ENCODE data around the gene SGPL1.

Gene SGPL1

DNA sequence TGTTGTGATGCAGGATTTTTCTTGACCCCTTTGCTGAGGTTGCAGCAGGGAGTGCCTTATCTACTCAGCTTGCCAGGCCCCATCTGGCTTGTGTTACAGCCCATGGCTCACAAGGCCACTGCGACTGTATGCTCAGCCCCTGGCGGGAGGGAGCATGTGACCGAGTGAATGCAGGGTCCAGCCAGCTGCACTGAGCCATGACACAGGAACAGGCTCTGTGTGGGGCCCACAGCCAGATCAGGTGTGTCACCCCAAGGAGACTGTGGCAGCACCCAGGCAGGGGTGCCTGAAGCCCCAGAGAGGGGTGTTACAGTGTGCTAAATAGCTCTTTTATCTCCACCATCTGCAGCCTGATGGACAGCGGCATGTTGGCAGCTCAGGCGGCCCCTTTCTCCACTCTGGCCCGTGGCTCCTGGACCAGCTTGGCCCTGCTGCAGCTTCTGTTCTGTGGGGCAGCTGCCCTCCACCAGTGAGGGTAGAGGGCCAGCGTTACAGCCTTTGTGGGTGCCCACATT is 75.2 kb downstream of the SGPL1 start:
- no peak overlapping the region for H3K9ac ChIP-seq (ENCODE audit: low read depth, low read length)
- peaks cover 25% of the 10 kb centered on the region for H3K4me1 ChIP-seq (ENCODE audit: control insufficient read depth, insufficient read depth, low read length)
- no peaks in the 10 kb centered on the region for H3K36me3 ChIP-seq (ENCODE audit: insufficient read depth, low read length)
- H3K4me3 ChIP-seq (ENCODE audit: low read length): no peak overlapping the region
- H3K4me2 ChIP-seq (ENCODE audit: low read length): no peak overlapping the region
- no peaks in the 10 kb centered on the region for H3K9me3 ChIP-seq (replicated peaks; ENCODE audit: low read length)
- peaks cover 4% of the 10 kb centered on the region for H3K27me3 ChIP-seq (ENCODE audit: control insufficient read depth, insufficient read depth, low read length)

DNA sequence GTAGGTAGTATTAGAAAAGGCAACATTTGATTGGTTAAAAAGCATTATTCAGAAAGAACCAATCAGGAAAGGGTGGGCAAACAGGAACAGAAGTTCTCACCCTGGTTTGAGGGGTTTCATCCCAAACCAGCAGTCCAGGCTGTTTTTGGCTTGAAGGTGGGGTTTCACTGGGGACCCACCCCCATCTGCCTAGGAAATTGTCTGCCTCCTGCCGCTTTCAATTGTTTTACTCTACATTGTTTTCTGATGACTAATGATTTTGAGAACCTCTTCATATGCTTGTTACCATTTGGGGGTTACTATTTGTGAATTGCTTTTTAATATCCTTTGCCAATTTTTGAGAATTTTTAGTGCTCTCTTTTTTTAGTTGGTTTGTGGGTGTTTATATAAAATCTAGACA is 75.9 kb downstream of the SGPL1 start:
- Histone ChIP-seq H3K9me3 (replicated peaks; ENCODE audit: low read length) (no peaks in the 10 kb centered on the region), H3K4me2 (ENCODE audit: low read length) (no peak overlapping the region), H3K4me1 (ENCODE audit: control insufficient read depth, insufficient read depth, low read length) (peaks cover 25% of the 10 kb centered on the region), H3K27me3 (ENCODE audit: control insufficient read depth, insufficient read depth, low read length) (peaks cover 5% of the 10 kb centered on the region), H3K9ac (ENCODE audit: low read depth, low read length) (no peak overlapping the region), H3K4me3 (ENCODE audit: low read length) (no peak overlapping the region), H3K36me3 (ENCODE audit: insufficient read depth, low read length) (no peaks in the 10 kb centered on the region)

DNA sequence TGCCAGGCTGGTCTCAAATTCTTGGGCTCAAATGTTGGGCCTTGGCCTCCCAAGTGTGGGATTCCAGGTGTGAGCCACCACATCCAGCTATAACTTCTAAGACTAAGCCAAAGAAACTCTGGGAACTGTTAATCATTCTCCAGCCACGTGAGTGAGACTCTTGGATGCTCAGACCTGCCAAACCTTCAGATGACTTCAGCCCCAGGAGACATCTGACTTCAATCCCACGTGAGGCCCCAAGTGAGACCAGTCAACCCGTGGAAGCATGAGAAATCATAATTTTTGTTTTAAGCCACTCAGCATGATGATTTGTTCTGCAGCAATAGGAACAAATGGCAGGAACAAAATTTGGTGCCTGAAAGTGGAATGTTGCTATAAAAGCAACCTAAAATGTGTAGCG is 76.9 kb downstream of the SGPL1 start:
- Histone ChIP-seq H3K4me3 (ENCODE audit: low read length) (no peak overlapping the region), H3K36me3 (ENCODE audit: insufficient read depth, low read length) (no peaks in the 10 kb centered on the region), H3K9me3 (replicated peaks; ENCODE audit: low read length) (no peaks in the 10 kb centered on the region), H3K4me1 (ENCODE audit: control insufficient read depth, insufficient read depth, low read length) (peaks cover 22% of the 10 kb centered on the region), H3K9ac (ENCODE audit: low read depth, low read length) (no peak overlapping the region), H3K4me2 (ENCODE audit: low read length) (no peak overlapping the region), H3K27me3 (ENCODE audit: control insufficient read depth, insufficient read depth, low read length) (peaks cover 5% of the 10 kb centered on the region)

DNA sequence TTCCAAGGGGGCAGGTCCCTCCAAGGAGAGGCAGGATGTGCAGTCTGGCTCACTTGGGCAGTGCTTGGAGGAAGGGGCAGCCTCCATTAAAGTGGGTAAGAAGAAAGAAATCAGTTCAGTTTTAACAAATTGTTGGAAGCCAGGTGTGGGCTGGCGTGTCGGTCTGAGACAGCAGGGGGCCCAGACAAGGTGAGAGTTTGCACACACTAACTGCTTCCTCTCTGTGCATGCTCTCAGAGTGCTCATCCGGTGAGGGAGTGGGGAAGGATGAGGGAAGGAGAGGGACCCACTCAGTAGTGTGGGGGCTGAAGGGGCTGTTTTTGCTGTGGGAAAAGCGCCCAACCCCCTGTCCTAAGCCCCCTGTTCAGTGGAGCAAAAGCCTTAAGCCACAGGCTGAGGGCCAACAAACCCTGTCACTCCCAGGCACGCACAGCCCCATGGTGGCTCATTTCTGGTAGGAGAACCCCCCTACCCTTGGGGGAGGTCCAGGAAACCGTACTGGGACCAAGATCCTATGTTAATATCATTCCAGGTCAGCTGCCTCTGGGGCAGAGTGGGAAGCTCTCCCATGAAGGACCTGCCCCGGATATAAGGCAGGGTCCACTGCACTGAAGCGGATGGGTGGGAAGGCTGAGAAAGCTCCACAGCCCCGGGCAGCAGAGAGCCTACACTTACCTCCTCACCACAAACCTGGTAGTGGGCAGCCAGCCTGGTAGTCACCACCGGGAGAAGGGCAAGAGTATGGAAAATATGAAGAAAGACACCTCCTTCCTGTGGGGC is 77.7 kb downstream of the SGPL1 start:
- no peak overlapping the region for H3K9ac ChIP-seq (ENCODE audit: low read depth, low read length)
- H3K4me1 ChIP-seq (ENCODE audit: control insufficient read depth, insufficient read depth, low read length): peaks cover 22% of the 10 kb centered on the region
- H3K4me3 ChIP-seq (ENCODE audit: low read length): no peak overlapping the region
- no peaks in the 10 kb centered on the region for H3K36me3 ChIP-seq (ENCODE audit: insufficient read depth, low read length)
- no peak overlapping the region for H3K4me2 ChIP-seq (ENCODE audit: low read length)
- peaks cover 5% of the 10 kb centered on the region for H3K27me3 ChIP-seq (ENCODE audit: control insufficient read depth, insufficient read depth, low read length)
- no peaks in the 10 kb centered on the region for H3K9me3 ChIP-seq (replicated peaks; ENCODE audit: low read length)

DNA sequence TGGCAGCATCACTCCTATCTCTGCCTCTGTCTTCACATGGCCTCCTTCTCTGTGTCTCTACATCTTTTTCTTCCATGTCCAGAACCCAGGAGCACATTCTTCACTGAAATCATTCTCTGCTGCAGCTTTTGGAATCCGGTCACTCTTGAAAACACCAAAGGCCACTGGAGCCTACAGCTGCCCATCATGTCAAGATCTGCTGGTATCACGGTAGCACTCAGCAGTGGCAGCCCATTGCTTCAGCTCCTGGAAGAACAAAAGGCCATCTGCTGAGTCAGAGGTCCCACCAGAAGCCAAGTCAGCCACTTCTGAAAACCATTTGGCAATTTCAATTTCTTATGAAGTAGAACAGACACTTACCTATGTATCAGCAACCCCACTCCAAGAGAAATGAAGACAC is 78.7 kb downstream of the SGPL1 start:
- H3K9me3 ChIP-seq (replicated peaks; ENCODE audit: low read length): no peaks in the 10 kb centered on the region
- H3K4me3 ChIP-seq (ENCODE audit: low read length): no peak overlapping the region
- H3K4me1 ChIP-seq (ENCODE audit: control insufficient read depth, insufficient read depth, low read length): peaks cover 14% of the 10 kb centered on the region
- no peak overlapping the region for H3K9ac ChIP-seq (ENCODE audit: low read depth, low read length)
- H3K36me3 ChIP-seq (ENCODE audit: insufficient read depth, low read length): no peaks in the 10 kb centered on the region
- peaks cover 9% of the 10 kb centered on the region for H3K27me3 ChIP-seq (ENCODE audit: control insufficient read depth, insufficient read depth, low read length)
- H3K4me2 ChIP-seq (ENCODE audit: low read length): no peak overlapping the region

DNA sequence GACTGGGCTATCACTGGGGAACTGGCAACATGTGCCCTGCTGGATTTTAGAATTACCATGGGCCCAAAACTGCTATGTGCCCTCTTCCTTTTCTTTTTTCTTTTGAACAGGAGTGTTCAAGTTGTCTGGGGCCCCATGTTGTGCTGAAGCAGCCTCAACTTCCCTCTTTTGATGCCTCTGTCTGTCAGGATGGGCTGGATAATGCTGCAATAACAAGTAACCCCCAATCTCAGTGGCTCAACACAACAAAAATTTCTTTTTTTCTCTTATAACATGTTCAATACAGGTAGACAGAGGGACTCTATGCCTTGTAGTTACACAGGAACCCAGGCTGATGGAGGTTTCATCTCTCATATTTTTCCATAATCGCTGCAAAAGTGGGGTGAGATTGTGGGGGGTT is 80.8 kb downstream of the SGPL1 start:
- no peak overlapping the region for H3K4me3 ChIP-seq (ENCODE audit: low read length)
- H3K9ac ChIP-seq (ENCODE audit: low read depth, low read length): no peak overlapping the region
- H3K9me3 ChIP-seq (replicated peaks; ENCODE audit: low read length): no peaks in the 10 kb centered on the region
- no peaks in the 10 kb centered on the region for H3K36me3 ChIP-seq (ENCODE audit: insufficient read depth, low read length)
- peaks cover 6% of the 10 kb centered on the region for H3K4me1 ChIP-seq (ENCODE audit: control insufficient read depth, insufficient read depth, low read length)
- H3K27me3 ChIP-seq (ENCODE audit: control insufficient read depth, insufficient read depth, low read length): peaks cover 28% of the 10 kb centered on the region
- no peak overlapping the region for H3K4me2 ChIP-seq (ENCODE audit: low read length)

DNA sequence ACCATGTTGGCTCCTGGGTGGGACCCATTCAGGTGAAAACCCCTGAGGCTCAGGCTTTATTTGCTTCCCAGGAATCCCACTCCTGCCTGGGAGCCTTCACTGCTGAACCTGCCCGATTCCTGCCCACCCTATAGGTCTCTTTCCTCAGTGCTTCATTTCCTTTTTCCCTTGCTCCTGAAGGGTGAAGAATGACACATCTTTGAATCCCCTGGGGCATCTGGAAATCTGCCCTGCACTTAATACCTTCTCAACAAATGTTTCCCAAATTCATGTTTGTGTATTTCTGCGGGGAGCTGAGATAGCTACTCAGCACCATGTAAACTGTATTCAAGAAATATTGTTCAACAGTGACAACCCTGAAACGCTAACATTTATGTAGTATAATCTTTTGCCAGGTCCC is 82.9 kb downstream of the SGPL1 start:
- Histone ChIP-seq H3K36me3 (ENCODE audit: insufficient read depth, low read length) (no peaks in the 10 kb centered on the region), H3K9ac (ENCODE audit: low read depth, low read length) (no peak overlapping the region), H3K27me3 (ENCODE audit: control insufficient read depth, insufficient read depth, low read length) (peaks cover 37% of the 10 kb centered on the region), H3K4me2 (ENCODE audit: low read length) (no peak overlapping the region), H3K4me1 (ENCODE audit: control insufficient read depth, insufficient read depth, low read length) (no peaks in the 10 kb centered on the region), H3K4me3 (ENCODE audit: low read length) (no peak overlapping the region), H3K9me3 (replicated peaks; ENCODE audit: low read length) (no peaks in the 10 kb centered on the region)

DNA sequence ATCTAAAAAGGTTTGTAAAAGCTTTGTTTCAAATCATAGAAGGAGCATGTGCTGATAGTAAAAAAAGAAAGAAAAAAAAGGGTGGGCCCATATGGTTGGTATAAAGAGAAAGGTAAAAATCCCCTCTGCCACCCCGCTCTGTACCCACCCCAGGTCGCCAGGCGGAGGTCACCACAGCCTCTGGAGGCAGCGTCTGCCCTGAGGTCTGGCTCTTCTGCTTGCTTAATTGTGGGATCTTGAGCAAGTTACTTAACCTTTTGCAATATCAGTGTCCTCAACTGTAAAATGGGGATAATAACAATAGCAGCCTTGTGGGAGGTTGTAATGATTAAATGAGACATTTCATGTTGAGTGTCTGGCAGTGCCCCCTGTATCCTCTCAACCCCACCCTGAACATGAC is 83.3 kb downstream of the SGPL1 start:
- Histone ChIP-seq H3K9ac (ENCODE audit: low read depth, low read length) (no peak overlapping the region), H3K9me3 (replicated peaks; ENCODE audit: low read length) (no peaks in the 10 kb centered on the region), H3K27me3 (ENCODE audit: control insufficient read depth, insufficient read depth, low read length) (peaks cover 37% of the 10 kb centered on the region), H3K4me1 (ENCODE audit: control insufficient read depth, insufficient read depth, low read length) (no peaks in the 10 kb centered on the region), H3K4me3 (ENCODE audit: low read length) (no peak overlapping the region), H3K4me2 (ENCODE audit: low read length) (no peak overlapping the region), H3K36me3 (ENCODE audit: insufficient read depth, low read length) (no peaks in the 10 kb centered on the region)

DNA sequence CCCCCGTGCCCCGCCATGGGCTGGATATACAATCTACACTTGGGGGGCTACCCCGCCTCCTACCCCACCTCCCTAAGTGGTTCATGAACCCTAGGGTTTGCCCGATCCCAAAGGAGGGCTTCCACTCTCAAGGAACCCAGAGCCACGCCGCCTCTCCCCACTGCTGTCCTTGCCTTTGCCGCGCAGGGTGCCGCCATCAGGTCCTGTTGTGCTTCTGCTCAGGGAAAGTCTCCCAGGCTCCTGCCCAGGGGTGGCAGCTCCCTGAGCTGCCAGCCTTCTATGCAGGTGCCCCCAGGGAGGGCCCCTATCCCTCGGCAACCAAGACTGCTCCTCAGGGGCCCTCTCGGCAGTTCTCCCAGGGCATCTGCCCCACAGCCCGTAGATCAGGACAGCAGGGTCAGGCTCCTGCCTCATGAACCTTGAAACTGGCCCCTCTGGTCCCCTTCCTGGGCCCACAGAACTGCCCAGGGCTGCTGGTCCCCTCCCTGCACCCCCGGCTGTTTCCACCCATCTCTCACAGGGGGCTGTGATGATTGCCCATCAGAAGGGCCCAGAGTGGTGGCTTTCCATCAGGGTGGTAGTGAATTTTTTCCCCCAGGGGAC is 85.6 kb downstream of the SGPL1 start:
- Histone ChIP-seq H3K4me2 (ENCODE audit: low read length) (no peak overlapping the region), H3K27me3 (ENCODE audit: control insufficient read depth, insufficient read depth, low read length) (peaks cover 37% of the 10 kb centered on the region), H3K4me3 (ENCODE audit: low read length) (no peak overlapping the region), H3K4me1 (ENCODE audit: control insufficient read depth, insufficient read depth, low read length) (no peaks in the 10 kb centered on the region), H3K9me3 (replicated peaks; ENCODE audit: low read length) (no peaks in the 10 kb centered on the region), H3K36me3 (ENCODE audit: insufficient read depth, low read length) (no peaks in the 10 kb centered on the region), H3K9ac (ENCODE audit: low read depth, low read length) (no peak overlapping the region)

DNA sequence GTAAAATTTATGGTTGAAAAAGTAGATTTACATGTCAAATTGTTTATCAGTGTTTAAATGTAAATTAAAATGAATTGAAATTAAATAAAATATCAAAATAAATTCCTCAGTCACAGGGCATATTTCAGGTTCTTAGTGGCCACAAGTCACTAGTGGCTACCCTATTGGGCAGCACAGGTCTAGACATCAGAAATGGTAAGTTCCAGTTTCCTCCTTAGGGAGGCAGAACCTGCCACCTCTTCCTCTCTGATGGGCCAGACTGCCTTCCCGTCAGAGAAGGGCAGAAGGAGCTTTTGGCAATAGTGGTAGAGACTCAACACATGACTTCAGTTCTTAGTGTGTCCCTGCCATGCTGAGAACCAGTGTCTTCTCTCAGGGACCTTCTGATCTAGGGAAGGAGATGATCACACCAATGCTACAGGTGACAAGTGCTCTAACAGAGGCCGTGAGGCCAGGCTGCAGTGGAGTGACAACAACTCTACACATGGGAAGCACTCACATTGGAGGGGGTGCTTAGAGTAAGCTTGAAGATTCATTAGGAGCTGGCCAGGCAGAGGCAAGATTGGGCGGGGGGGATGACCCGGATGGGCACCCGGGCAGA is 87.0 kb downstream of the SGPL1 start:
- H3K36me3 ChIP-seq (ENCODE audit: insufficient read depth, low read length): no peaks in the 10 kb centered on the region
- no peak overlapping the region for H3K4me2 ChIP-seq (ENCODE audit: low read length)
- H3K9ac ChIP-seq (ENCODE audit: low read depth, low read length): no peak overlapping the region
- no peaks in the 10 kb centered on the region for H3K9me3 ChIP-seq (replicated peaks; ENCODE audit: low read length)
- H3K4me3 ChIP-seq (ENCODE audit: low read length): no peak overlapping the region
- peaks cover 49% of the 10 kb centered on the region for H3K27me3 ChIP-seq (ENCODE audit: control insufficient read depth, insufficient read depth, low read length)
- no peaks in the 10 kb centered on the region for H3K4me1 ChIP-seq (ENCODE audit: control insufficient read depth, insufficient read depth, low read length)

DNA sequence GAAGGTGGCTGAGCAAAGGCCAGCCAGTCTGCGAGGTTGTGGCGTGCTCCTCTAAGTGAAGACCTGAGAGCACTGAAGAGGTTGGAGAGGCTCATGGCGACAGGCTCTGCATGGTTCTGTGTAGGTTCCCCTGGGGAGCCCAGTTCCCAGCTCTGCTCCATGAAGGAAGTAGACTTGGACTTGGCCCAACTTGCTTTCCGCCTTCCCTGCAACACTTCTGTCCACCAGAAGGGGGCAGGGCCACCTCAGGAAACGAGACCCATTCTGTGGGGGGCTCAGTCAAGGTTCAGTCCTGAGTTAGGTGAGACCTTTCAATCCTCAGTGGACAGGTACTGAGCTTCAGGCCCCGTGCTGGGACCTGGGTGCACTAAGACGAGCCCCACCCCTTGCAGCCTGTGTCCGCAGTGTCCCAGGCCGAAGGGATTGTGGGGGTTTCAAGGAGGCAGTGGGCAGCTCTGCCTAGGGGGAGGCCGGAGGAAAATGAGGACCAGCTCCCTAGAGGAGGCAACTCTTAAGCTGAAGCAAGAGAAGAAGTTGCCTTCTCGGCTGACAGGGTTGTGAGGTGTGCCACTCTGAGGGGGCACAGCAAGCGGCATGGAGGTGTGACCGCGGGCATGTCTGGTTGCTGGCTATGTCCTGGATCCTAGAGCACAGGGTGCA is 87.6 kb downstream of the SGPL1 start:
- no peak overlapping the region for H3K4me3 ChIP-seq (ENCODE audit: low read length)
- H3K9ac ChIP-seq (ENCODE audit: low read depth, low read length): no peak overlapping the region
- peaks cover 55% of the 10 kb centered on the region for H3K27me3 ChIP-seq (ENCODE audit: control insufficient read depth, insufficient read depth, low read length)
- H3K4me2 ChIP-seq (ENCODE audit: low read length): no peak overlapping the region
- H3K36me3 ChIP-seq (ENCODE audit: insufficient read depth, low read length): no peaks in the 10 kb centered on the region
- no peaks in the 10 kb centered on the region for H3K9me3 ChIP-seq (replicated peaks; ENCODE audit: low read length)
- no peaks in the 10 kb centered on the region for H3K4me1 ChIP-seq (ENCODE audit: control insufficient read depth, insufficient read depth, low read length)
